Lung (tissue), 12 donors: ENCODE data around the gene S1PR3. TPM values are rescaled to one million over a fixed set of nuclear protein-coding genes. Genes with fewer than 3 reads are reported as not detected.

ENCODE experiments used
- ATAC-seq: fragments of 200-7000 bp; cut with Tn5 transposase; one replicate; pipeline ENCODE4 v1.9.1; 2020; ENCODE audit warnings: moderate number of reproducible peaks; ENCODE audit not compliant: insufficient read depth, low FRiP score
- DNase-seq, 3 donors: peaks; one replicate each; pipeline ENCODE4 v3.0.0-alpha.2; 2013 to 2017
- H3K27ac ChIP-seq, 2 donors: one replicate each; pipeline ENCODE4 v1.5.1; 2013; ENCODE audit warnings: mild to moderate bottlenecking in 2 of 2, moderate library complexity in 2 of 2, control low read depth in 1 of 2, inconsistent platforms in 1 of 2, low read depth in 1 of 2, low read length in 1 of 2
- H3K27me3 ChIP-seq, 3 donors: one replicate each; pipeline ENCODE4 v1.5.1; 2013; ENCODE audit warnings: low read length in 2 of 3; ENCODE audit not compliant: control insufficient read depth in 3 of 3, insufficient read depth in 3 of 3
- H3K36me3 ChIP-seq, 4 donors: one replicate each; pipeline ENCODE4 v1.5.1; 2013; ENCODE audit warnings: low read length in 4 of 4, mild to moderate bottlenecking in 1 of 4, moderate library complexity in 1 of 4; ENCODE audit not compliant: control insufficient read depth in 4 of 4, insufficient read depth in 4 of 4
- H3K4me1 ChIP-seq, 5 donors: one replicate each; pipeline ENCODE4 v1.5.1; 2013; ENCODE audit warnings: low read length in 5 of 5, mild to moderate bottlenecking in 2 of 5, moderate library complexity in 1 of 5; ENCODE audit not compliant: control insufficient read depth in 5 of 5, insufficient read depth in 5 of 5
- H3K4me3 ChIP-seq: one replicate; pipeline ENCODE4 v1.5.1; 2013; ENCODE audit warnings: mild to moderate bottlenecking, control low read depth, moderate library complexity
- H3K9ac ChIP-seq, 2 donors: one replicate each; pipeline ENCODE4 v1.5.1; 2013; ENCODE audit warnings: low read length in 2 of 2, control low read depth in 1 of 2; ENCODE audit not compliant: insufficient read depth in 1 of 2
- H3K9me3 ChIP-seq, 4 donors: one replicate each; pipeline ENCODE4 v1.5.1; 2013; ENCODE audit warnings: low read length in 3 of 4, mild to moderate bottlenecking in 1 of 4, moderate library complexity in 1 of 4; ENCODE audit not compliant: control insufficient read depth in 4 of 4, insufficient read depth in 3 of 4
- CTCF ChIP-seq: IDR thresholded peaks from 2 replicates; pipeline ENCODE4 v1.5.1; 2012; ENCODE audit warnings: mild to moderate bottlenecking; ENCODE audit errors: control extremely low read depth, extremely low read depth
- WGBS, 2 donors: extraction: QIAGEN DNeasy Blood & Tissue Kit; methylation state at CpG; one replicate each; pipeline ENCODE4 v1.1.7; 2013; 5-methylcytosine and 5-hydroxymethylcytosine counted together
- polyA plus RNA-seq, 2 donors: library from polyadenylated mRNA; stranded (reverse); fragments of 200-250 nt; gene quantifications; one replicate each; pipeline ENCODE4 v1.2.1, GENCODE V29; 2013
- total RNA-seq, 2 donors: library from RNA; depleted of rRNA in 1 of 2; stranded (reverse); fragments of >200 nt in 1 of 2; gene quantifications; one replicate each; pipeline ENCODE4 v1.2.1, GENCODE V29; 2014 to 2021
- donor health status: control.
- donor health status: control.
- donor health status: Bipolar disorder and iron deficiency.
- donor health status: healthy.
- donor health status: DM: yes; HTN: yes; CAD: no.

The S1PR3 gene
- total and polyA plus RNA-seq, 4 donors = 2.8 to 38.7 (median 14.3) TPM

DNA sequence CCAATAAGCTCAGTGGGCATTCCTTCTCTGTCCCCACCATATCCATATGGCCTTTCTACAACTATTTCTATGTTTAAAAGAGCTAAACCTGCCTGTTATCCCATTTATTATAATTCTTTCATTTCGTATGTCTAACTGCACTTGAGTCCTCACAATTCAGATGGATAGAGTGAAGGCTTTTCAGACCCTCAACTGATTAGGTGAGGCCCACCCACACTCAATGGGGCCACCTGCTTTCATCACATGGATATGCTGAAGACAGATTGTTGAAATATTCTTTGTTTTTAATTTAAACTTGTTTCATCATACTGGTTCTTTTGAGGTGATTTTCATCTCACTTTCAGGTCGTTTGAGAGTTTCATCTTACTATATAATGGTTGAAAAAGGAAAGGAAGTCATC lies 5.7 kb upstream of the S1PR3 start:
- H3K36me3 ChIP-seq = peaks cover 0 to 3% (median 0%) of the 10 kb centered on the region in 4 donors
- DNase-seq (no peak), ATAC-seq (no peak)
- H3K27ac ChIP-seq = no peak overlapping the region
- H3K4me3 ChIP-seq = no peak overlapping the region
- peaks cover 0 to 2% (median under 1%) of the 10 kb centered on the region in 4 donors for H3K9me3 ChIP-seq
- H3K9ac ChIP-seq = no peak overlapping the region
- H3K27me3 ChIP-seq = no peaks in the 10 kb centered on the region
- WGBS, 2 donors = 77 to 84% methylated on average over 2 of the region's 2 CpGs
- H3K4me1 ChIP-seq = peaks cover 0 to 22% (median 6%) of the 10 kb centered on the region in 5 donors
- no peak for TF ChIP-seq CTCF

- ATAC-seq (no peak), DNase-seq (peak; percentile 56 to 93 (median 84))
- Histone ChIP-seq H3K9ac (no peak overlapping the region), H3K27me3 (no peaks in the 10 kb centered on the region), H3K4me3 (no peak overlapping the region), H3K36me3 (peaks cover 0 to 2% (median 0%) of the 10 kb centered on the region in 4 donors), H3K9me3 (peaks cover 0 to 3% (median 0%) of the 10 kb centered on the region in 4 donors), H3K4me1 (peaks cover 0 to 25% (median 6%) of the 10 kb centered on the region in 5 donors), H3K27ac (no peak overlapping the region)
- TF ChIP-seq CTCF = no peak
- 83% methylated on average over 3 of the region's 3 CpGs for WGBS, 2 donors
Measured at GRCh38 chr9:88986776-88987175, 4.5 kb upstream of the S1PR3 start.

DNA sequence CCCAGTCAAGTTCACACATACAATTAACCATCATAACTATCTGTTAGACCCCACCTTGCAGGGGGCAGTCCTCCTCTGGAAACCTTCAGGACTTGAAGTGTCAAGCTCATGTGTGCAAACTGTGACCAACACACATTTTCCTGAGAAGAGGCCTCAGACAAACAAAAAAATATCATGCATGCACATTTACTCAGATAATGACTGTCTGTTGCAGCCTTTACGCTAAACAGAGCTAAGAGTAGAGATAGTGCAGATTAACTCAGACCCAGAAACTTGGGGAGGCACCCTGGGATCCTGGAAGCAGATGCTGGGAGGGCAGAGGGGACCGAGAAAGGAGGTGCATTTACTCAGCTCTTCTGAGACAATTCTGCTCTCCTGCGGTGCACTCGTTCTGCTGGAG lies 3.6 kb upstream of the S1PR3 start:
- H3K36me3 ChIP-seq = peaks cover 0 to 9% (median 0%) of the 10 kb centered on the region in 4 donors
- H3K9ac ChIP-seq = no peak overlapping the region
- 81 to 87% methylated on average over 4 of the region's 4 CpGs for WGBS, 2 donors
- DNase-seq (no peak), ATAC-seq (no peak)
- H3K4me1 ChIP-seq = peaks cover 0 to 25% (median 6%) of the 10 kb centered on the region in 5 donors
- H3K4me3 ChIP-seq = no peak overlapping the region
- no peak overlapping the region for H3K27ac ChIP-seq
- no peak for TF ChIP-seq CTCF
- peaks cover 0 to 3% (median 0%) of the 10 kb centered on the region in 4 donors for H3K9me3 ChIP-seq
- H3K27me3 ChIP-seq = no peaks in the 10 kb centered on the region
